Body of pancreas (tissue), 4 donors: ENCODE measurements around the gene IFITM5.

Source experiments
- POLR2A ChIP-seq, 3 donors: fragments of 450-650 bp; IDR thresholded peaks; one replicate each; pipeline ENCODE4 v1.6.1; 2016; ENCODE audit warnings: antibody characterized with exemption in 3 of 3, mild to moderate bottlenecking in 2 of 3
- TF ChIP-seq, protein P1 (sequence below), 7 experiments: fragments of 450-650 bp in 4 of 7; fragments of 200-600 bp in 3 of 7; sonication (generic) in 3 of 7; IDR thresholded peaks; one replicate each; pipeline ENCODE4 v1.5.1; 2016 to 2019; ENCODE audit warnings: antibody characterized with exemption in 7 of 7

DNA sequence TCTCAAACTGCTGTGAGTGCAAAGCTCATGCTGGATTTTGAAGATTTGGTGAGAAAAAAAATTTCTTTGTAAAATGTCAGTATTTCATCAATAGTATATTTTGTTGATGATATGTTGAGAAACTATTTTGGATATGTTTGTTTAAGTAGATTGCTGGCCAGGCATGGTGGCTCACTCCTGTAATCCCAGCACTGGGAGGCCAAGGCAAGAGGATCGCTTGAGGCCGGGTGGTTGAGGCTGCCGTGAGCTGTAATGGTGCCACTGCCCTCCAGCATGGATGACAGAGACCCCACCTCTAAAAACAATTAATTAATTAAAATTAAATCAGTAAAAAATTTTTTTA, 28.2 kb upstream of the IFITM5 start:
- TF ChIP-seq POLR2A (IDR thresholded peaks at IDR 0.05) = no peak
- TF ChIP-seq, protein P1, sequence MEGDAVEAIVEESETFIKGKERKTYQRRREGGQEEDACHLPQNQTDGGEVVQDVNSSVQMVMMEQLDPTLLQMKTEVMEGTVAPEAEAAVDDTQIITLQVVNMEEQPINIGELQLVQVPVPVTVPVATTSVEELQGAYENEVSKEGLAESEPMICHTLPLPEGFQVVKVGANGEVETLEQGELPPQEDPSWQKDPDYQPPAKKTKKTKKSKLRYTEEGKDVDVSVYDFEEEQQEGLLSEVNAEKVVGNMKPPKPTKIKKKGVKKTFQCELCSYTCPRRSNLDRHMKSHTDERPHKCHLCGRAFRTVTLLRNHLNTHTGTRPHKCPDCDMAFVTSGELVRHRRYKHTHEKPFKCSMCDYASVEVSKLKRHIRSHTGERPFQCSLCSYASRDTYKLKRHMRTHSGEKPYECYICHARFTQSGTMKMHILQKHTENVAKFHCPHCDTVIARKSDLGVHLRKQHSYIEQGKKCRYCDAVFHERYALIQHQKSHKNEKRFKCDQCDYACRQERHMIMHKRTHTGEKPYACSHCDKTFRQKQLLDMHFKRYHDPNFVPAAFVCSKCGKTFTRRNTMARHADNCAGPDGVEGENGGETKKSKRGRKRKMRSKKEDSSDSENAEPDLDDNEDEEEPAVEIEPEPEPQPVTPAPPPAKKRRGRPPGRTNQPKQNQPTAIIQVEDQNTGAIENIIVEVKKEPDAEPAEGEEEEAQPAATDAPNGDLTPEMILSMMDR (IDR thresholded peaks at IDR 0.05) = no peak
